Adipocyte (in vitro differentiated cells): ENCODE data around the gene CFAP20DC.

Experiments
- DNase-seq: peaks from one replicate; pipeline ENCODE4 v3.0.0-alpha.2; 2015; ENCODE audit warnings: low read depth
- H3K27me3 ChIP-seq: replicated peaks from 2 replicates; pipeline ENCODE4 v1.7.0; 2013; ENCODE audit warnings: mild to moderate bottlenecking, low read length, moderate library complexity; ENCODE audit not compliant: control insufficient read depth, insufficient read depth
- H3K36me3 ChIP-seq: 2 replicates; pipeline ENCODE4 v1.7.0; 2013; ENCODE audit warnings: low read length, mild to moderate bottlenecking, moderate library complexity; ENCODE audit not compliant: control insufficient read depth, insufficient read depth, severe bottlenecking
- H3K4me1 ChIP-seq: 2 replicates; pipeline ENCODE4 v1.7.0; 2013; ENCODE audit warnings: mild to moderate bottlenecking, low read length, moderate library complexity; ENCODE audit not compliant: control insufficient read depth, insufficient read depth
- H3K4me3 ChIP-seq: 2 replicates; pipeline ENCODE4 v1.7.0; 2013; ENCODE audit warnings: mild to moderate bottlenecking, low read length, moderate library complexity
- H3K9ac ChIP-seq: 2 replicates; pipeline ENCODE4 v1.7.0; 2013; ENCODE audit warnings: mild to moderate bottlenecking, low read length, moderate library complexity
- H3K9me3 ChIP-seq: 2 replicates; pipeline ENCODE4 v1.7.0; 2013; ENCODE audit warnings: mild to moderate bottlenecking, low read length, moderate library complexity; ENCODE audit not compliant: control insufficient read depth

Gene CFAP20DC

DNA sequence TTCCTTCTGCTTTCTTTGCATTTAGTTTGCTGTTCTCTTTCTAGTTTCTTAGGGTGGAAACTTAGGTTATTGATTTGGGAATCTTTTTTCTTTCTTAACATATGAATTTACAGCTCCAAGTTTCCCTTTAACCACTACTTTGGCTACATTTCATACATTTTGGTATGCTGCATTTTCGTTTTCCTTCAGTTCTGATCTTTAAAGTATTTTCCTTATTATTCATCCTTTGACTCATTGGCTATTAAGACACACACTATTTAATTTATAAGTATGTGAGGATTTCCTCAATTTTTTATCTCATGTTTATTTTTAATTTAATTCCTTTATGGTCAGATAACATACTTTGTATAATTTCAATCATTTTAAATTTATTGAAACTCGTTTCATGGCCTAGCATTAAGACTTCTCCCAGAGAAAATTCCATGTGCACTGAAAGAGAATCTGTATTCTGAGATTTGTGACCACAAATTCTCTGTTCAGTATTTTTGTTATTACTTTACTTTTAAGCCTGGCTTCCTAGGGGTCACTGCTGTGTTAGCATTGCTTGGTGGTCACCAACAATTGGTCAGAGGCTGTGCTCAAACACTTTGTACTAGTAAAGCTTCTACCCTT, 87.7 kb downstream of the CFAP20DC start:
- Histone ChIP-seq H3K4me1 (peaks cover 43% of the 10 kb centered on the region), H3K36me3 (no peaks in the 10 kb centered on the region), H3K4me3 (no peak overlapping the region), H3K9ac (peak overlapping the region; percentile 35), H3K9me3 (no peaks in the 10 kb centered on the region), H3K27me3 (no peaks in the 10 kb centered on the region)
- DNase-seq, result no peak

DNA sequence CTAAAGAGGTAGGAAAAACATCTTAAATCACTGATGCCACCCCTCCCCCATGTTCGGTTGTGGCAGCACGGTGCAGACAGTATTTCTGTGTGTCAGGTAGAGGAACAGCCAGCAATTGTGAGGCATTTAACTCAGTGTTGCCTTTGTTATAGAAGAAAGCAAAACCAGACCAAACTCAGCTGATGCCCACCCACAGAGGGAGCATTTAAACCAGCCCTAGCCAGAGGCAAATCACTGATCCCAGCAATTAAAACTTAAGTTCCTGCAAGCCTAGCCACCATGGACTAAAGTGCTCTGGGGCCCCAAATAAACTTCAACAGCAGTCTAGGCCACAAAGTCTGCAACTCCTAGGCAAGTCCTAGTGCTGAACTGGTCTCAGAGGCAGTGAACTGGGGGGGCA, 94.5 kb downstream of the CFAP20DC start:
- Histone ChIP-seq H3K4me1 (no peaks in the 10 kb centered on the region), H3K9me3 (no peaks in the 10 kb centered on the region), H3K27me3 (no peaks in the 10 kb centered on the region), H3K4me3 (no peak overlapping the region), H3K9ac (no peak overlapping the region), H3K36me3 (no peaks in the 10 kb centered on the region)
- no peak for DNase-seq

DNA sequence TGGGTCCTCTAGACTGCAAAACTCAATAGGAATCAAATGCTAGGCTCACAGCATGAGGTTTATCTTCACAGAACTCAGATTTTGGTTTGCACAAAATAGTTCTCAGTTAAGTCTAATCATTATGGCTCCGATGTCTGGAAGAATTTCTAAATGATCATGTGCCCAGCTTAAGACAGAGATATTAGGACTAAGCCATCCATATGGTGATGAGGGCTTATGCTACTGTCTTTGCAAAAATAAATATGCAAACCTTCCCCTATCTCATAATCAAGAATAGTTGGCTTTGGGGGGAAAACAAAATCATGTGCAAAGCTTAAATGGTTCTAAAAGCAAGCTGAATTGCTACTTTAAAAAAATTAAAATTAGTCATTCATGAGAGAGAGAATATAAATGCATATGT, 96.5 kb downstream of the CFAP20DC start:
- Histone ChIP-seq H3K9me3 (no peaks in the 10 kb centered on the region), H3K36me3 (no peaks in the 10 kb centered on the region), H3K4me3 (no peak overlapping the region), H3K27me3 (no peaks in the 10 kb centered on the region), H3K9ac (no peak overlapping the region), H3K4me1 (no peaks in the 10 kb centered on the region)
- DNase-seq, result no peak

DNA sequence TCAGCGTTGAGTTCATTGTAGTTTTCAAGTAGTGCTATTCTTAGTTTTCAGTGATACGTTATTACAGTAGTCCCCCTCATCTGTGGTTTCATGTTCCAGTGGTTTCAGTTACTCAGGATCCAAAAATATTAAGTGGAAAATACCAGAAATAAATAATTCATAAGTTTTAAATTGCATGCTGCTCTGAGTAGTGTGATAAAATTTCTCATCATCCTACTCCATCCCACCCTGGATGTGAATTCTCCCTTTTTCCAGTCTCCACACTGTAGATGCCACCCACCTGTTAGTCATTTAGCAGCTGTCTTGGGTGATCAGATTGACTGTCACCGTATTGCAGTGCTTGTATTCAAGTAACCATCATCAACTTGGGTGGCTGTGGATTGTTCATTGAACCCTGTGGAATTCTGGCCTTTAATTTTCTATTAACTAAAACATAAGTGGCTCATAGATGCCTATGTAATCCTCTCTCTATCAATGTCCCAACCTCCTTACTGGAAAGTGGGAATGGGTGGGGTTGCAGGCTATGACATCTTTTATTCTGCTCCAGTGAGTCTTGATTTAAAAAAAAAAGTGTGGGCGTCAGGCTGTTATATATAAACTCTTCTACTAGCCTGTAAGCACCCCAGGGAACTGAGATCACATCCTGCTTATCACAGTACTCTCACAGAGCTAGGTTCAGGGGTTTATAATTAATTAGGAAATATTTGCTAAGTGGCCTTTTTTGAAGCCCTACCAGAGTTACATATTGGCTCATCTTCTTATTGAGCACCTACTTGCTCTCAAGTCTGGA, 97.5 kb downstream of the CFAP20DC start:
- no peaks in the 10 kb centered on the region for H3K4me1 ChIP-seq
- no peaks in the 10 kb centered on the region for H3K36me3 ChIP-seq
- H3K9ac ChIP-seq, result no peak overlapping the region
- no peaks in the 10 kb centered on the region for H3K27me3 ChIP-seq
- H3K4me3 ChIP-seq, result no peak overlapping the region
- H3K9me3 ChIP-seq, result no peaks in the 10 kb centered on the region
- DNase-seq, result no peak

DNA sequence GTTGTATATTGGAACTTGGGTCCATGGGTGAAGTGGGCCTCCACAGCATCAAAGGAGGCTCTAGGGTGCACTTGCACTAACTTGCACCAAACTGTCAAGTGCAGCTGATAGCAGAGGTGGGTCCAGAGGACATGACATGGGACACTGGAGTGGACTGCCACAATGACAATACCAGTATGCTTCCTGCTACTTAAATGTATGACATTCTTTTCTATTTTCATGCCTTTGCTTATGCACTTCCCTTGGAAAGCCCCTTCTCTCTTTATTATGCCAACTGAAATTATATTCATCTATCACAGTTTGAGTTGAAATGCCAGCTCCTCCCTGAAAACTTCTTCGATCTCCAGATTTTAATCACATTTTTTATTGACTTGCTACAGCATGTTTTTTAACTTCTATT, 101.8 kb downstream of the CFAP20DC start:
- Histone ChIP-seq H3K4me3 (no peak overlapping the region), H3K4me1 (no peaks in the 10 kb centered on the region), H3K36me3 (no peaks in the 10 kb centered on the region), H3K9ac (no peak overlapping the region), H3K27me3 (no peaks in the 10 kb centered on the region), H3K9me3 (no peaks in the 10 kb centered on the region)
- DNase-seq, result no peak

DNA sequence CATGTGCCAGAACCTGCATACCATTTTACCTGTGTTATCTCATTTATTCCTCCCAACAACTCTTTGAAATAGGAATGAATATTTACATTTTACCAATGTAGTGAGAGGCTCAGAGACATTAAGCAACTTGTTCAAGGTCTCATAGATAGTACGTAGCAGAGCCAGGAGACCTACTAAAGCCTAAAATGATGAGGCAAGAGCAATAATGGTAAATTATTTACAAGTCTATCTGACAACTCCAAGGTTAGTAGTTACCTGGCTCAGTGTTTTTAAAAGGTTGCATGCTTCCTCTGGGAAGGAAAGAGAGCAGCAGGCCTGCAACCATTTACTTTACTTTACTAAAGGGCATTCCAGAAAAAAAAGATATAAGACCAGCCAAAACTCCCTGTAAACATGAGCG, 103.0 kb downstream of the CFAP20DC start:
- no peaks in the 10 kb centered on the region for H3K9me3 ChIP-seq
- no peaks in the 10 kb centered on the region for H3K27me3 ChIP-seq
- no peak overlapping the region for H3K4me3 ChIP-seq
- H3K4me1 ChIP-seq, result no peaks in the 10 kb centered on the region
- H3K9ac ChIP-seq, result no peak overlapping the region
- no peak for DNase-seq
- no peaks in the 10 kb centered on the region for H3K36me3 ChIP-seq

DNA sequence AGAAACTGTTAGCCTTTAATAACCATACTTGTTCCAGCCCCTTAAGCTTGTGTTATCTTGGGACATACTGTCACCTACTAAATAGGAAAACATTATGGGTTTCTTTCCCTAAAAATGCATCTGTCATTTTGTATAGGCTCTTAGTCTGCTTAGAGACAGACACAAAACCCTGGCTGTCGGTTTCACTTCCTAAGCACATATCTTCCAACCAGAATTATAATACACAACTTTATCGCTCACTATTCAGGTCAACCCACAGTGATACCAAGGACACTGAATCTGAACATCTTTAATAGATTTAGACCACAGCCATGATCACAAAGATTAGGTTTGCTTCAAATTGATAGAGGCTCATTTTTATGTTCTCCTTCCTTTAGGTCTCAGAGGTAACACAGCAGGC, 111.8 kb downstream of the CFAP20DC start:
- no peak for DNase-seq
- no peaks in the 10 kb centered on the region for H3K36me3 ChIP-seq
- no peaks in the 10 kb centered on the region for H3K4me1 ChIP-seq
- H3K9me3 ChIP-seq, result no peaks in the 10 kb centered on the region
- H3K9ac ChIP-seq, result no peak overlapping the region
- H3K4me3 ChIP-seq, result no peak overlapping the region
- no peaks in the 10 kb centered on the region for H3K27me3 ChIP-seq

DNA sequence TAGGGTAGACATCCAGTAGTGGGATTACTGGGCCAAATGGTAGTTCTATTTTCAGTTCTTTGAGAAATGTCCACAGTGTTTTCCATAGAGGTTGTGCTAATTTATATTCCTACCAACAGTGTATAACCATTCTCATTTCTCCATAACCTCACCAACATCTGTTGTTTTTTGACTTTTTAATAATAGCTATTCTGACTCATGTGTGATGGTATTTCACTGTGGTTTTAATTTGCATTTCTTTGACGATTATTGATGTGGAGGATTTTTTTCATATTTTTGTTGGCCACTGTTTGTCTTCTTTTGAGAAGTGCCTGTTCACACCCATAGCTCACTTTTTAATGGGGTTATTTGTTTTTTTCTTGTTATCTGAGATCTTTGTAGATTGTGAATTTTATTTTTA, 125.2 kb downstream of the CFAP20DC start:
- H3K4me1 ChIP-seq, result no peaks in the 10 kb centered on the region
- H3K4me3 ChIP-seq, result no peak overlapping the region
- no peak overlapping the region for H3K9ac ChIP-seq
- H3K36me3 ChIP-seq, result no peaks in the 10 kb centered on the region
- peaks cover 15% of the 10 kb centered on the region for H3K9me3 ChIP-seq
- H3K27me3 ChIP-seq, result no peaks in the 10 kb centered on the region
- DNase-seq, result no peak

DNA sequence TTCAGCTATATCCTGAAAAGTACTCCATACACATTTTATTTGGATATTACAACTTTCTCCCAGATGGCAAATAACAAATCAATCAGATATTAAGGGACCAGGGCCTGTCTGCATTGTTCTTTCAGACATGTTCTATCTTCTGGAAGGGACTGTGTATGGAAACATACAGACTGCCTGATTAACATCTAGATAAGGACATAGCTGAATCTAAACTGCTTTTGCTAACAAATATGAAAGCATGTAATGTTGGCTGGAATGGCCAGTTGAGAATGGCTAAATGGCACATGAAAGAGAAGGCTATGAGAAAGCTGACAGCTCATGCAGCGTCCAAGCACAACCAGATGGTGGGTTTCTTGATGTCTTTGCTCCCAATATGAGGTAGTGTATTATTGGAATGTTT, 149.4 kb downstream of the CFAP20DC start:
- H3K27me3 ChIP-seq, result no peaks in the 10 kb centered on the region
- no peak overlapping the region for H3K4me3 ChIP-seq
- H3K9me3 ChIP-seq, result no peaks in the 10 kb centered on the region
- H3K9ac ChIP-seq, result no peak overlapping the region
- DNase-seq, result no peak
- H3K36me3 ChIP-seq, result no peaks in the 10 kb centered on the region
- no peaks in the 10 kb centered on the region for H3K4me1 ChIP-seq

DNA sequence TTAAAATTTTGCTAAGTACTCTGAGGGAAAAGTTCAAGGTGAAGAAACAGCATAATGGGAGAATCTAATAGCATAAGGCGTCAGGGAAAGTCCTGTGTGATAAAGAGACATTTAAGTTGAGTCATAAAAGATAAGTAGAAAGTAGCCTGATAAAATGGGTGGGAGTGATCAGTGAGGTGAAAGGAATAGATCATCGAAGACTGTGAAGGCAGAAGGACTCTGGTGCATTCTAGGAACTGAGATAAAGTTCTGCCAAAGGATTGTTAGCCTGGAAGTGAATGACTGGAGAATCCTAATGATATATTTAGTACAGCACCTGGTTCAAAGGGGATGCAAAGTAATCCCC, 149.9 kb downstream of the CFAP20DC start:
- DNase-seq, result no peak
- no peaks in the 10 kb centered on the region for H3K36me3 ChIP-seq
- no peak overlapping the region for H3K4me3 ChIP-seq
- no peaks in the 10 kb centered on the region for H3K9me3 ChIP-seq
- no peaks in the 10 kb centered on the region for H3K4me1 ChIP-seq
- no peak overlapping the region for H3K9ac ChIP-seq
- no peaks in the 10 kb centered on the region for H3K27me3 ChIP-seq

DNA sequence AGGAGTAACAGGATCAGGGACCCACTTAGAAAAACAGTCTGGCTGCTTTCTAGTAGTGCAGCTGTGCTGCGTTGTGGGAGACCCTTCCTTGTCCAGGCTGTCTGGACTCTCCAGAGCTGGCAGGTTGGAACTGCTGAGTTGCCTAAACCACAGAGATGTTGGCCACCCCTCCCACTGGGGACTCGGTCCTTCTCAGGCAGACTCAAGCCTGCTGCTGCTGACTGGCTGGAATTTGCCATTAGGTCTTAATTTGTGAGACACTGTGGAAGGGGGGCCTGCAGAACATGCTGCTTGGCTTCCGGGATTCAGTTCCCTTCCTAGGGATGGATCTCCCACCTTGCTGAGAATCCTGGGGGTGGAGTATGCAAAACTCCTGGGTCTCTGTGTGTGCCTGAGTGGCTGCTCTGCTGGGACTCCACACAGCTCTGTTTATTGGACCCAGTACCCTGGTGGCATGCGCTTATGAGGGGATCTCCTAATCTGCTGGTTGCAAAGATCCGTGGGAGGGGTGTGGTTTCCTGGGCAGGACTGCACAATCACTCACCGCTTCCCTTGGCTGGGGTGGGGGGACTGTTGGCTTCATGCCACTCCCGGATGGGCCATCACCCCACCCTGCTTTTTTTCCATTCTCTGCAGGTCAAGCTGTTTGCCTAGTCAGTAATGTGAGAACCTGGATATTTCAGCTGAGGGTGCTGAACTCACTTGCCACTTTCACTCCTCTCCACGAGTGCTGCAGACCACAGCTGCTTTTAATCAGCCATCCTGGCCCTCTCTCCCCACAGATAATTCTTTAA, 150.5 kb downstream of the CFAP20DC start:
- Histone ChIP-seq H3K36me3 (no peaks in the 10 kb centered on the region), H3K27me3 (no peaks in the 10 kb centered on the region), H3K9me3 (no peaks in the 10 kb centered on the region), H3K4me3 (no peak overlapping the region), H3K4me1 (no peaks in the 10 kb centered on the region), H3K9ac (no peak overlapping the region)
- DNase-seq, result peak; percentile 12
